Measurements from ENCODE around the gene HES3.

- TF ChIP-seq CTCF (IDR thresholded peaks at IDR 0.05; ENCODE audit: low read depth, low read length) (peak; percentile 52), EZH2phosphoT487 (IDR thresholded peaks at IDR 0.05; ENCODE audit: low read depth) (no peak)
Observed at GRCh38 chr1:6245086-6245868, 1.3 kb downstream of the HES3 start.

Data from OCI-LY3 (cell line).